HCT116 (cell line): ENCODE results near the gene XDH. TPM values are rescaled to one million over a fixed set of nuclear protein-coding genes. Genes with fewer than 3 reads are reported as not detected.

Source experiments
- ATAC-seq: fragments of 200-7000 bp; cut with Tn5 transposase; 2 replicates; pipeline ENCODE4 v1.9.1; 2020; ENCODE audit warnings: mild to moderate bottlenecking, moderate library complexity
- BruUV-seq: library from RNA; stranded (reverse); fragments of 400-500 nt; replicated peaks from 2 replicates; lab custom pipeline; 2021; lab: Mats Ljungman, UMichigan
- CTCF ChIA-PET: fragments of 300-600 bp; sonication (Branson Sonifier 250); formaldehyde crosslinking; loops from one replicate; lab custom pipeline; 2021; ENCODE audit warnings: antibody characterized with exemption; lab: Charles Lee
- POLR2A ChIA-PET: fragments of 300-600, 350-600 bp; sonication (Branson Sonifier 250); formaldehyde crosslinking; loops from one replicate; lab custom pipeline; 2021; ENCODE audit warnings: antibody characterized with exemption; lab: Charles Lee
- RAD21 ChIA-PET, 2 experiments: fragments of 300-600 bp; sonication (Branson Sonifier 250); formaldehyde crosslinking; loops; one replicate each; lab custom pipeline; 2023; ENCODE audit warnings: low total read pairs in 2 of 2; ENCODE audit not compliant: uncharacterized antibody in 2 of 2, unreplicated experiment in 2 of 2, low non-redundant PET in 1 of 2; lab: Charles Lee
- DNase-seq: peaks from one replicate; pipeline ENCODE4 v3.0.0-alpha.2; 2010; ENCODE audit warnings: low read depth, low spot score
- H2AFZ ChIP-seq: fragments of 200-600 bp; shearing (Covaris generic), sonication (generic); 2 replicates; pipeline ENCODE4 v1.6.1; 2017; ENCODE audit warnings: low read depth, mixed run types, mixed read lengths, antibody characterized with exemption, low read length; ENCODE audit not compliant: poor library complexity, severe bottlenecking
- H3K27ac ChIP-seq: 2 replicates; pipeline ENCODE4 v1.5.1; 2012; ENCODE audit warnings: low read depth, low read length
- H3K27me3 ChIP-seq: fragments of 200-600 bp; sonication (generic); 2 replicates; pipeline ENCODE4 v1.6.1; 2016; ENCODE audit warnings: mixed run types, low read length, mixed read lengths; ENCODE audit not compliant: insufficient read depth
- H3K36me3 ChIP-seq, 2 experiments: fragments of 200-500 bp in 1 of 2; fragments of 200-600 bp in 1 of 2; sonication (Bioruptor generic) in 1 of 2; sonication (generic) in 1 of 2; 2 replicates each; pipeline versions ENCODE4 v1.5.1 to v1.6.1; 2014 to 2016; ENCODE audit warnings: low read length in 2 of 2, inconsistent platforms in 1 of 2, mixed read lengths in 1 of 2, mixed run types in 1 of 2; ENCODE audit not compliant: insufficient read depth in 2 of 2, control insufficient read depth in 1 of 2
- H3K4me1 ChIP-seq, 2 experiments: fragments of 200-600 bp in 1 of 2; sonication (generic) in 1 of 2; 2 replicates each; pipeline versions ENCODE4 v1.5.1 to v1.6.1; 2012 to 2017; ENCODE audit warnings: low read length in 2 of 2, inconsistent platforms in 1 of 2, mild to moderate bottlenecking in 1 of 2, mixed read lengths in 1 of 2, mixed run types in 1 of 2, moderate library complexity in 1 of 2; ENCODE audit not compliant: insufficient read depth in 2 of 2, control insufficient read depth in 1 of 2
- H3K4me2 ChIP-seq: fragments of 200-600 bp; sonication (generic); 2 replicates; pipeline ENCODE4 v1.6.1; 2017; ENCODE audit warnings: mixed run types, low read length, mixed read lengths
- H3K4me3 ChIP-seq, 2 experiments: fragments of 200-600 bp in 1 of 2; sonication (generic) in 1 of 2; replicated peaks in 1 of 2; 2 replicates each; pipeline ENCODE4 v1.5.1; 2011 to 2016; ENCODE audit warnings: low read length in 2 of 2, control low read depth in 1 of 2, low read depth in 1 of 2, mild to moderate bottlenecking in 1 of 2, mixed read lengths in 1 of 2, mixed run types in 1 of 2
- H3K79me2 ChIP-seq: fragments of 200-600 bp; sonication (generic); 2 replicates; pipeline ENCODE4 v1.6.1; 2017; ENCODE audit warnings: mild to moderate bottlenecking, mixed run types, low read length, moderate library complexity, mixed read lengths; ENCODE audit not compliant: insufficient read depth
- H3K9ac ChIP-seq: fragments of 200-600 bp; sonication (generic); 2 replicates; pipeline ENCODE4 v1.6.1; 2016; ENCODE audit warnings: low read length, mixed read lengths
- H3K9me2 ChIP-seq: fragments of 200-600 bp; sonication (generic), shearing (Covaris generic); 2 replicates; pipeline ENCODE4 v1.6.1; 2017; ENCODE audit warnings: mixed run types, mild to moderate bottlenecking, moderate library complexity; ENCODE audit not compliant: insufficient read depth
- H3K9me3 ChIP-seq, 2 experiments: fragments of 200-500 bp in 1 of 2; fragments of 200-600 bp in 1 of 2; sonication (Bioruptor generic) in 1 of 2; sonication (generic) in 1 of 2; 2 replicates each; pipeline ENCODE4 v1.6.1; 2014 to 2017; ENCODE audit warnings: low read length in 2 of 2, mixed read lengths in 2 of 2, inconsistent platforms in 1 of 2, low read depth in 1 of 2, mild to moderate bottlenecking in 1 of 2, mixed run types in 1 of 2, moderate library complexity in 1 of 2; ENCODE audit not compliant: control insufficient read depth in 1 of 2, insufficient read depth in 1 of 2
- H4K20me1 ChIP-seq: fragments of 200-600 bp; sonication (generic), shearing (Covaris generic); 2 replicates; pipeline ENCODE4 v1.6.1; 2017; ENCODE audit warnings: mixed run types, mild to moderate bottlenecking, moderate library complexity; ENCODE audit not compliant: insufficient read depth
- ATF3 ChIP-seq: IDR thresholded peaks from 2 replicates; pipeline ENCODE4 v1.6.1; 2012
- CBX3 ChIP-seq: IDR thresholded peaks from 2 replicates; pipeline ENCODE4 v1.6.1; 2012; ENCODE audit warnings: low read depth
- CEBPB ChIP-seq: IDR thresholded peaks from 2 replicates; pipeline ENCODE4 v1.6.1; 2012; ENCODE audit warnings: low read depth
- CTCF ChIP-seq, 3 experiments: fragments of 200-600 bp in 1 of 3; sonication (generic) in 1 of 3; IDR thresholded peaks in 2 of 3; conservative IDR thresholded peaks in 1 of 3; 2 replicates each; pipeline ENCODE4 v1.5.1; 2012 to 2017; ENCODE audit warnings: low read depth in 2 of 3, low read length in 2 of 3, antibody characterized with exemption in 1 of 3, borderline replicate concordance in 1 of 3, control low read depth in 1 of 3, mild to moderate bottlenecking in 1 of 3, mixed read lengths in 1 of 3, mixed run types in 1 of 3, moderate library complexity in 1 of 3; ENCODE audit not compliant: insufficient read depth in 1 of 3
- EGR1 ChIP-seq: IDR thresholded peaks from 2 replicates; pipeline ENCODE4 v1.6.1; 2012; ENCODE audit warnings: low read depth
- ELF1 ChIP-seq: IDR thresholded peaks from 2 replicates; pipeline ENCODE4 v1.6.1; 2012; ENCODE audit warnings: low read depth, borderline replicate concordance
- EZH2 ChIP-seq: fragments of 200-600 bp; sonication (generic); IDR thresholded peaks from 2 replicates; pipeline ENCODE4 v1.6.1; 2017; ENCODE audit warnings: antibody characterized with exemption, mixed run types
- FOSL1 ChIP-seq: IDR thresholded peaks from 2 replicates; pipeline ENCODE4 v1.6.1; 2012; ENCODE audit warnings: low read depth
- JUND ChIP-seq: IDR thresholded peaks from 2 replicates; pipeline ENCODE4 v1.6.1; 2012
- MAX ChIP-seq: IDR thresholded peaks from 2 replicates; pipeline ENCODE4 v1.6.1; 2012
- POLR2A ChIP-seq: IDR thresholded peaks from 2 replicates; pipeline ENCODE4 v1.7.0; 2011; ENCODE audit warnings: borderline replicate concordance; ENCODE audit not compliant: insufficient read depth, insufficient read length; ENCODE audit errors: extremely low read depth
- POLR2AphosphoS5 ChIP-seq: IDR thresholded peaks from 2 replicates; pipeline ENCODE4 v1.6.1; 2011; ENCODE audit warnings: mild to moderate bottlenecking, low read depth, low read length, moderate library complexity
- RAD21 ChIP-seq: IDR thresholded peaks from 2 replicates; pipeline ENCODE4 v1.6.1; 2012; ENCODE audit warnings: low read depth, mild to moderate bottlenecking
- REST ChIP-seq: IDR thresholded peaks from 2 replicates; pipeline ENCODE4 v1.6.1; 2012; ENCODE audit warnings: low read depth
- SIN3A ChIP-seq: IDR thresholded peaks from 2 replicates; pipeline ENCODE4 v1.6.1; 2012; ENCODE audit warnings: low read depth
- SRF ChIP-seq: IDR thresholded peaks from 2 replicates; pipeline ENCODE4 v1.6.1; 2012; ENCODE audit warnings: low read depth
- TCF7L2 ChIP-seq: IDR thresholded peaks from 2 replicates; pipeline ENCODE4 v1.7.0; 2011; ENCODE audit warnings: borderline replicate concordance, inconsistent platforms; ENCODE audit not compliant: insufficient read depth, insufficient read length; ENCODE audit errors: extremely low read depth
- YY1 ChIP-seq: IDR thresholded peaks from 2 replicates; pipeline ENCODE4 v1.6.1; 2011; ENCODE audit warnings: low read length, low read depth, moderate library complexity, mild to moderate bottlenecking; ENCODE audit not compliant: insufficient replicate concordance; ENCODE audit errors: extremely low read depth
- ZBTB33 ChIP-seq: IDR thresholded peaks from 2 replicates; pipeline ENCODE4 v1.6.1; 2011; ENCODE audit warnings: mild to moderate bottlenecking, low read length, moderate library complexity; ENCODE audit not compliant: insufficient replicate concordance; ENCODE audit errors: extremely low read depth
- ZFX ChIP-seq: fragments of 450-650 bp; IDR thresholded peaks from 2 replicates; pipeline ENCODE4 v1.6.1; 2017
- intact Hi-C: fragments of 100-400 bp; cut with micrococcal nuclease; formaldehyde crosslinking; loops from 2 replicates; pipeline ENCODE4 v1.10.0; 2022
- total RNA-seq: library from RNA; stranded (reverse); gene quantifications from one replicate; pipeline ENCODE4 v1.2.1, GENCODE V29; 2021; ENCODE audit not compliant: unreplicated experiment

Gene XDH
- total RNA-seq, 1 experiment from 2014 or later: 0.15 TPM

GRCh38 chr2:31366733-31367132 is 47.8 kb downstream of the XDH start:
- Histone ChIP-seq H3K27me3 (no peaks in the 10 kb centered on the region), H2AFZ (no peak overlapping the region), H3K79me2 (no peaks in the 10 kb centered on the region), H3K4me1 (no peaks in the 10 kb centered on the region), H3K9ac (no peak overlapping the region)
- CTCF ChIA-PET: no interaction called here
- DNase-seq (no peak), ATAC-seq (no peak)
- RAD21 ChIA-PET: no interaction called here
- BruUV-seq: no TSS peak
- TF ChIP-seq SRF (no peak), CTCF (IDR thresholded peaks at IDR 0.05 in 2 of 3, conservative IDR thresholded peaks at IDR 0.05 in 1 of 3; ENCODE audit: borderline replicate concordance in 1 of 3, insufficient read depth in 1 of 3, low read depth in 2 of 3, low read length in 2 of 3) (no peak), EGR1 (no peak), POLR2A (no peak), POLR2AphosphoS5 (no peak), CBX3 (no peak), ELF1 (no peak), YY1 (no peak), REST (no peak), ZFX (no peak), FOSL1 (no peak), RAD21 (no peak), EZH2 (no peak), SIN3A (no peak), TCF7L2 (no peak), ATF3 (no peak), ZBTB33 (no peak), MAX (no peak), CEBPB (no peak), JUND (no peak)
- TF ChIP-seq, all 23 proteins: peak for 0
- POLR2A ChIA-PET: no interaction called here
- no peak overlapping the region for H3K4me3 ChIP-seq
- no peak overlapping the region for H3K4me2 ChIP-seq
- no peaks in the 10 kb centered on the region for H3K9me3 ChIP-seq
- H3K27ac ChIP-seq: no peak overlapping the region
- intact Hi-C loops: no loop called here
- no peaks in the 10 kb centered on the region for H3K36me3 ChIP-seq
- no peaks in the 10 kb centered on the region for H3K9me2 ChIP-seq
- H4K20me1 ChIP-seq: no peaks in the 10 kb centered on the region
